Measurements from ENCODE around the gene TRAF5.
"Not testable (repeated sequence)": the region's sequence is repeated elsewhere in the genome, so short reads cannot be mapped to it uniquely, and the experiment has no call there.

The TRAF5 gene

GRCh38 chr1:211326528-211327345, at the start of gene TRAF5:
TRAF5 (plus strand) TSS chr1:211326833; CDS start chr1:211353240, 26,407 bp downstream.
- peak; percentile 10 to 44 for DNase-seq

- DNase-seq = no peak
These were observed 47.3 kb upstream of the TRAF5 start for GRCh38 chr1:211279340-211279739.

- DNase-seq = no peak
These were observed 45.7 kb upstream of the TRAF5 start for GRCh38 chr1:211280910-211281309.

GRCh38 chr1:211281320-211282022, 45.2 kb upstream of the TRAF5 start:
- no peak for DNase-seq

GRCh38 chr1:211282023-211282373, 44.6 kb upstream of the TRAF5 start:
- no peak for DNase-seq

- DNase-seq = no peak
These were observed 41.4 kb upstream of the TRAF5 start for GRCh38 chr1:211285196-211285595.

- DNase-seq = no peak
These were observed 39.4 kb upstream of the TRAF5 start for GRCh38 chr1:211287218-211287617.

- DNase-seq = no peak
These were observed 34.2 kb upstream of the TRAF5 start for GRCh38 chr1:211292411-211292810.

GRCh38 chr1:211296396-211296795, 30.2 kb upstream of the TRAF5 start:
- DNase-seq = no peak

- DNase-seq = no peak
These were observed 21.6 kb upstream of the TRAF5 start for GRCh38 chr1:211305044-211305443.

- no peak for DNase-seq
These were observed 17.0 kb upstream of the TRAF5 start for GRCh38 chr1:211309617-211310016.

- DNase-seq = no peak
These were observed 13.2 kb upstream of the TRAF5 start for GRCh38 chr1:211313392-211313791.

- no peak for DNase-seq
These were observed 7.9 kb upstream of the TRAF5 start for GRCh38 chr1:211318576-211319280.

- DNase-seq = no peak
These were observed 6.7 kb upstream of the TRAF5 start for GRCh38 chr1:211319892-211320291.

- no peak for DNase-seq
These were observed 5.7 kb upstream of the TRAF5 start for GRCh38 chr1:211320980-211321379.

GRCh38 chr1:211321646-211322045, 5.0 kb upstream of the TRAF5 start:
- DNase-seq = not testable (repeated sequence)

GRCh38 chr1:211323156-211324063, 3.2 kb upstream of the TRAF5 start:
- peak; percentile 15 to 35 for DNase-seq

- no peak for DNase-seq
These were observed 1.4 kb upstream of the TRAF5 start for GRCh38 chr1:211324992-211325775.

GRCh38 chr1:211326140-211326527, 499 bp upstream of the TRAF5 start:
- DNase-seq = no peak

- DNase-seq = no peak
These were observed 801 bp downstream of the TRAF5 start for GRCh38 chr1:211327346-211327921.

- no peak for DNase-seq
These were observed 1.6 kb downstream of the TRAF5 start for GRCh38 chr1:211328084-211328694.

All from NCI-H1930 (cell line).